Peyer's patch (tissue), 4 donors: Measurements from ENCODE around the gene KCTD18.

Source experiments
- CTCF ChIP-seq, 6 experiments: fragments of 450-650 bp in 4 of 6; fragments of 200-600 bp in 2 of 6; sonication (generic) in 1 of 6; IDR thresholded peaks; one replicate each; pipeline ENCODE4 v1.5.1; 2017 to 2019; ENCODE audit warnings: antibody characterized with exemption in 6 of 6, mild to moderate bottlenecking in 3 of 6, moderate library complexity in 1 of 6
- POLR2A ChIP-seq, 2 donors: fragments of 450-650 bp; IDR thresholded peaks; one replicate each; pipeline ENCODE4 v1.5.1; 2017; ENCODE audit warnings: antibody characterized with exemption in 2 of 2, mild to moderate bottlenecking in 2 of 2, moderate library complexity in 2 of 2

- TF ChIP-seq CTCF (IDR thresholded peaks at IDR 0.05), result no peak
- no peak for TF ChIP-seq POLR2A (IDR thresholded peaks at IDR 0.05)
Measured at GRCh38 chr2:200470230-200470629, 39.6 kb downstream of the KCTD18 start.
